Measurements from ENCODE around the gene RFX2. TPM values are rescaled to one million over a fixed set of nuclear protein-coding genes. Genes with fewer than 3 reads are reported as not detected.

Gene RFX2
- total and polyA plus RNA-seq, 9 of the 15 experiments (the other 6 are each of a cell fraction or from before 2014, with no cell fraction given) = 3.6 to 18.7 (median 8.7) TPM

DNA sequence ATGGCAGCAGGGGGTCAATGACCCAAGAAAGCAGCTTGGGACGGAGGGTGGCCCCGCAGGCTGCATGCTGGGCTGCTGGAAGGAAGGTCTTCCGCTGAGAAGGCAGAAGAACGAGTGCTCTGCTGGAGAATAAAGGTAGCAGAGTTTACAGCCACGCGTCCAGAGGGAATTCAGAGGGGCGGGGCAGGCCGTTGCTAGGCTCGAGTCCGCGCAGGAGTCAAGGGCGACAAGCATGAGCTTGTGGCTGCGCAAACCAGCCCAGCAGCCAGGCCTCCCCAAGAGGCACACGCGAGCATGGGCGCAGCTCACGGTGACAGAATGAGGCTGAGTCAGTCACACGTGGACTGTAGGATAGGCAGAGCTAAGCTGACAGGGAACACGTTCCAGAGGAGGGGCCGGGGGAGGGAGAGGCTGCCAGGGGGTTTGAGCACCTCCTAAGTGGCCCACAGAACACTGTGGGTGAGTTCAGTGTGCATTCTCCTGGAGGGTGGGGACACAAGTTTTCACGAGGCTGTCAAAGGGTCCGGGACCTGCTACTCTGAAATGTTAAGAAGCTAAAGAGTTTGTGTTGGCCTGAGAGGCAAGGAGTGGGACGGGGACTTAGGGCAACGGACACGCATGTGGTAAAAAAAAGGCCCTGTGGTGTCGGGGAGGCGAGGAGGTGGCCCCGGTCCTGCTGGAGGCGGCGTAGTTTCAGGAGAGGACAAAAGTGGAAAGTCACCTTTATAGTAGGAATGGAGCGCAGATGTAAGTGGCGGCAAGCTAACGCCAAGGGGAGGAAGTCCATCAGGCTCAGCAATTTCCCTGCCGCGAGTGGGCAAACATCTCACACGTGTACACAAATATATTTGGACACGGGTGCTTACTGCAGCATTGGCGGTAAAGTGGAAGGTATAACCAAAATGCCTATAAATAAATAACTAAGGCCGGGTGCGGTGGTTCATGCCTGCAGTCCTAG lies 17.7 kb downstream of the RFX2 start (continued):
- TF ChIP-seq, protein P1, sequence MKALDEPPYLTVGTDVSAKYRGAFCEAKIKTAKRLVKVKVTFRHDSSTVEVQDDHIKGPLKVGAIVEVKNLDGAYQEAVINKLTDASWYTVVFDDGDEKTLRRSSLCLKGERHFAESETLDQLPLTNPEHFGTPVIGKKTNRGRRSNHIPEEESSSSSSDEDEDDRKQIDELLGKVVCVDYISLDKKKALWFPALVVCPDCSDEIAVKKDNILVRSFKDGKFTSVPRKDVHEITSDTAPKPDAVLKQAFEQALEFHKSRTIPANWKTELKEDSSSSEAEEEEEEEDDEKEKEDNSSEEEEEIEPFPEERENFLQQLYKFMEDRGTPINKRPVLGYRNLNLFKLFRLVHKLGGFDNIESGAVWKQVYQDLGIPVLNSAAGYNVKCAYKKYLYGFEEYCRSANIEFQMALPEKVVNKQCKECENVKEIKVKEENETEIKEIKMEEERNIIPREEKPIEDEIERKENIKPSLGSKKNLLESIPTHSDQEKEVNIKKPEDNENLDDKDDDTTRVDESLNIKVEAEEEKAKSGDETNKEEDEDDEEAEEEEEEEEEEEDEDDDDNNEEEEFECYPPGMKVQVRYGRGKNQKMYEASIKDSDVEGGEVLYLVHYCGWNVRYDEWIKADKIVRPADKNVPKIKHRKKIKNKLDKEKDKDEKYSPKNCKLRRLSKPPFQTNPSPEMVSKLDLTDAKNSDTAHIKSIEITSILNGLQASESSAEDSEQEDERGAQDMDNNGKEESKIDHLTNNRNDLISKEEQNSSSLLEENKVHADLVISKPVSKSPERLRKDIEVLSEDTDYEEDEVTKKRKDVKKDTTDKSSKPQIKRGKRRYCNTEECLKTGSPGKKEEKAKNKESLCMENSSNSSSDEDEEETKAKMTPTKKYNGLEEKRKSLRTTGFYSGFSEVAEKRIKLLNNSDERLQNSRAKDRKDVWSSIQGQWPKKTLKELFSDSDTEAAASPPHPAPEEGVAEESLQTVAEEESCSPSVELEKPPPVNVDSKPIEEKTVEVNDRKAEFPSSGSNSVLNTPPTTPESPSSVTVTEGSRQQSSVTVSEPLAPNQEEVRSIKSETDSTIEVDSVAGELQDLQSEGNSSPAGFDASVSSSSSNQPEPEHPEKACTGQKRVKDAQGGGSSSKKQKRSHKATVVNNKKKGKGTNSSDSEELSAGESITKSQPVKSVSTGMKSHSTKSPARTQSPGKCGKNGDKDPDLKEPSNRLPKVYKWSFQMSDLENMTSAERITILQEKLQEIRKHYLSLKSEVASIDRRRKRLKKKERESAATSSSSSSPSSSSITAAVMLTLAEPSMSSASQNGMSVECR (CRISPR knock-in tag; IDR thresholded peaks at IDR 0.05) = peak; percentile 96
- TF ChIP-seq CXXC5 (CRISPR knock-in tag; IDR thresholded peaks at IDR 0.05) (peak; percentile 52), BHLHE40 (IDR thresholded peaks at IDR 0.05; ENCODE audit: low read length) (peak; percentile 97), FOSL1 (tag; conservative IDR thresholded peaks at IDR 0.05) (peak; percentile 91), GABPB1 (CRISPR knock-in tag; IDR thresholded peaks at IDR 0.05) (peak; percentile 67), ZFPM2 (CRISPR knock-in tag; IDR thresholded peaks at IDR 0.05) (no peak)
- TF ChIP-seq, protein P2, sequence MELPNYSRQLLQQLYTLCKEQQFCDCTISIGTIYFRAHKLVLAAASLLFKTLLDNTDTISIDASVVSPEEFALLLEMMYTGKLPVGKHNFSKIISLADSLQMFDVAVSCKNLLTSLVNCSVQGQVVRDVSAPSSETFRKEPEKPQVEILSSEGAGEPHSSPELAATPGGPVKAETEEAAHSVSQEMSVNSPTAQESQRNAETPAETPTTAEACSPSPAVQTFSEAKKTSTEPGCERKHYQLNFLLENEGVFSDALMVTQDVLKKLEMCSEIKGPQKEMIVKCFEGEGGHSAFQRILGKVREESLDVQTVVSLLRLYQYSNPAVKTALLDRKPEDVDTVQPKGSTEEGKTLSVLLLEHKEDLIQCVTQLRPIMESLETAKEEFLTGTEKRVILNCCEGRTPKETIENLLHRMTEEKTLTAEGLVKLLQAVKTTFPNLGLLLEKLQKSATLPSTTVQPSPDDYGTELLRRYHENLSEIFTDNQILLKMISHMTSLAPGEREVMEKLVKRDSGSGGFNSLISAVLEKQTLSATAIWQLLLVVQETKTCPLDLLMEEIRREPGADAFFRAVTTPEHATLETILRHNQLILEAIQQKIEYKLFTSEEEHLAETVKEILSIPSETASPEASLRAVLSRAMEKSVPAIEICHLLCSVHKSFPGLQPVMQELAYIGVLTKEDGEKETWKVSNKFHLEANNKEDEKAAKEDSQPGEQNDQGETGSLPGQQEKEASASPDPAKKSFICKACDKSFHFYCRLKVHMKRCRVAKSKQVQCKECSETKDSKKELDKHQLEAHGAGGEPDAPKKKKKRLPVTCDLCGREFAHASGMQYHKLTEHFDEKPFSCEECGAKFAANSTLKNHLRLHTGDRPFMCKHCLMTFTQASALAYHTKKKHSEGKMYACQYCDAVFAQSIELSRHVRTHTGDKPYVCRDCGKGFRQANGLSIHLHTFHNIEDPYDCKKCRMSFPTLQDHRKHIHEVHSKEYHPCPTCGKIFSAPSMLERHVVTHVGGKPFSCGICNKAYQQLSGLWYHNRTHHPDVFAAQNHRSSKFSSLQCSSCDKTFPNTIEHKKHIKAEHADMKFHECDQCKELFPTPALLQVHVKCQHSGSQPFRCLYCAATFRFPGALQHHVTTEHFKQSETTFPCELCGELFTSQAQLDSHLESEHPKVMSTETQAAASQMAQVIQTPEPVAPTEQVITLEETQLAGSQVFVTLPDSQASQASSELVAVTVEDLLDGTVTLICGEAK (IDR thresholded peaks at IDR 0.05) = peak; percentile 63
- TF ChIP-seq, protein P2 (CRISPR knock-in tag; IDR thresholded peaks at IDR 0.05) = no peak
- TF ChIP-seq, protein P3, sequence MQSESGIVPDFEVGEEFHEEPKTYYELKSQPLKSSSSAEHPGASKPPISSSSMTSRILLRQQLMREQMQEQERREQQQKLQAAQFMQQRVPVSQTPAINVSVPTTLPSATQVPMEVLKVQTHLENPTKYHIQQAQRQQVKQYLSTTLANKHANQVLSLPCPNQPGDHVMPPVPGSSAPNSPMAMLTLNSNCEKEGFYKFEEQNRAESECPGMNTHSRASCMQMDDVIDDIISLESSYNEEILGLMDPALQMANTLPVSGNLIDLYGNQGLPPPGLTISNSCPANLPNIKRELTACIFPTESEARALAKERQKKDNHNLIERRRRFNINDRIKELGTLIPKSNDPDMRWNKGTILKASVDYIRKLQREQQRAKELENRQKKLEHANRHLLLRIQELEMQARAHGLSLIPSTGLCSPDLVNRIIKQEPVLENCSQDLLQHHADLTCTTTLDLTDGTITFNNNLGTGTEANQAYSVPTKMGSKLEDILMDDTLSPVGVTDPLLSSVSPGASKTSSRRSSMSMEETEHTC (IDR thresholded peaks at IDR 0.05) = no peak; the same call in 1 of the 2 replicates
